ENCODE measurements around the gene GALNS.

The GALNS gene

DNA sequence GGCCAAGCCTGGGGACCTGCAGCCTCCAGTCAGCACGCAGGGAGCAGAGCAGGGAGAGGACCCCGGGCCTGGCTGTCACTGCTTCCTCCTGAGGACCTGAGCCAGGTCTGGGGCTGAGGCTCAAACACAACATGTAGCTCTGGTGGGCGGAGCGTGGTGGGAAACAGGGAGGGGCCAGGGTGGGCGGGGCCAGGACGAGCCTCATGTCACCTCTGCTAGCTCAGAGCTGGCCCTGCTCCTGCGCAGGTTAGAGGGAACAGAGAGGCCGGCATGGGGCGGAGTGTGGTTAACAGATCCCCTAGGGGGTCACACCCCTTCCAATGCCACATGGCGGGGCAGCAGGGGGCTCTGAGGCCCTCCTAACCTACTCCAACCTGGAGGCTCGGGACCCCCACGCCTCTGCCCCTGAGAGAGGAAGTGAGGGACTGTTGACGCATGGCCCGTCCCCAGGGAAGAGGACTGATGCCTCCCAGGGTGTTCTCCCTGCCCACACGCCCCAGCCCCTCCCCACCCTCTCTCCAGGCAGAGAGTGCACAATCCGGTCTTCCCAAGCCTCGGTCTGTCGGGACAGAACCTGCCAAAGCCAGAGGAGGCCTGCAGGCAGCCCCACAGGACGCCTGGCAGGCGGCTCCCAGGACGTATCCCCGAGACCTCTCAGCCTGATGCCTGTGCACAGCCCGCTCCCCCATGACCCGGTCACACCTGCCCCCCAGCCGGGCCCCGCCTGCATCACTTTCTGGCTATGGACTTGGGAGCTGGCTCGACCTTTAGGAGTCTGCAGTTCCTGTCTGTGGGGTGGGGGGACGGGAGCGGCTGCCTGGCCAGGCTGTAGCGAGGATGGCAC, 86.9 kb downstream of the GALNS start:
- H3K27ac Mint-ChIP-seq = peak overlapping the region; percentile 31
- intact Hi-C loops (cut with micrococcal nuclease) = loop anchor here (1.0 kb wide), 1 partner anchor 11 kb away; no protein-coding TSS in a partner anchor
- no peaks in the 10 kb centered on the region for H3K9me3 Mint-ChIP-seq
- H3K4me1 Mint-ChIP-seq (ENCODE audit: low read depth) = peaks cover 89% of the 10 kb centered on the region
- no peaks in the 10 kb centered on the region for H3K27me3 Mint-ChIP-seq
- no peak overlapping the region for H3K4me3 Mint-ChIP-seq
- H3K36me3 Mint-ChIP-seq (ENCODE audit: low read depth) = peaks cover 53% of the 10 kb centered on the region

DNA sequence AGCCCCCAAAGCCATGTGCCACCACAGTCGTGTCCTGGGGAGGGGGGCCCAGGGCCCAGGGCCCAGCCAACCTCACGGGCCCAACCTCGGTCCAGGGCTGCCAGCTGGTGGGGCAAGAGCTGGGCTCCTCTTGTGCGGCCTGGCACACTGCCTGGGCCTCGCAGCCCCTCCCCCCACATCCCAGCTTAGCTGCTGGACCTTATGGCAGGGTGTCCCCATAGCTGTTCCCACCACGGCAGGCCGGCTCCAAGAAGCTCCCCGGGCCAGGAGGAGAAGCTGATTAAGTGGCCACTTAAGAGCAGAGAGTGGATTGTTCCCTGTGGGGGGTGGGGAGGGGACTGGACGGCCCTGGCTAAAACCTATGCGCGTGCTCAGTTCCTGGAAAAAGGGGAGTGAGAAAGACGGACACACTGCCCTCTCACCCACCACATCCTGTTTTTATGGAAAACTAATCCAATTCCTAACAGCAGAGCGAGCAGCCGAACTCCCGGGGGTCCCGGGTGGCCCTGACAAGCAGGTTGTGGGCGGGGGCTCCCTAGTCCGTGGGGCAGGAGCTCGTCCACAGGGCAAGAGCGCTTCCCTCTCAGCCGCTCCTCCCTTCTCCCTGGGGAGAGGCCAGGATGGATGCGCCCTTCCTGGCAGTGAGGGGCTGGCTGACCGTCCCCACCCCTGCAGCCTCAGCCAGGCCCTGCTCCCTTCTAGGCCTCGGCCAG, 88.5 kb downstream of the GALNS start:
- H3K9me3 Mint-ChIP-seq = no peaks in the 10 kb centered on the region
- H3K27me3 Mint-ChIP-seq = no peaks in the 10 kb centered on the region
- peak overlapping the region; percentile 23 for H3K4me3 Mint-ChIP-seq
- intact Hi-C loops (cut with micrococcal nuclease) = no loop called here
- peak overlapping the region; percentile 69 for H3K27ac Mint-ChIP-seq
- H3K36me3 Mint-ChIP-seq (ENCODE audit: low read depth) = peaks cover 63% of the 10 kb centered on the region
- peaks cover 79% of the 10 kb centered on the region for H3K4me1 Mint-ChIP-seq (ENCODE audit: low read depth)

DNA sequence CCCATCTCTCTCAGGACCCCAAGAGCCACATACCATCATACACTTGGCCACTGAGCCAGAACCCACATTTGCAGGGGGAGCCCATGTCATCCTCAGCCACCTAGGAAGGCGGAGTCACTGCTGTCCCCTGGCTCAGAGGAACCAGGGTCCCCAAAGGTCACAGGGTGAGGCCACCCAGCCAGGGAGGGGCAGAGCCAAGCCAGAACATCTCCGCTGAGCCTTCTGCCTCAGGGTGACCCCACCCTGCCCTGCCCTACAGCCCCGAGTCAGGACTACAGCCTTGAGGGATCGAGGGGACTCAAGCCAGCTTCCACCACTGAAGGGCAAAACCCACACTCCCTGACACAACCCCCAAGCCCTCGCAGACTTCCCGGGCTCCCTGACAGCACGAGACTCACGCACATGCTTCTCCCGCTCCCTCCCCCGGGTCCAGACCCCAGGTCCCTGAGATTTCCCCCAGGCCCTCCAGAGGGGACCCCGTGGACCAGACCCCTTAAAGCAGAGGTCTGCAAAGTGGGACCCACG, 89.1 kb downstream of the GALNS start:
- H3K27me3 Mint-ChIP-seq = no peaks in the 10 kb centered on the region
- H3K9me3 Mint-ChIP-seq = no peaks in the 10 kb centered on the region
- H3K36me3 Mint-ChIP-seq (ENCODE audit: low read depth) = peaks cover 62% of the 10 kb centered on the region
- H3K4me1 Mint-ChIP-seq (ENCODE audit: low read depth) = peaks cover 75% of the 10 kb centered on the region
- intact Hi-C loops (cut with micrococcal nuclease) = no loop called here
- H3K4me3 Mint-ChIP-seq = no peak overlapping the region
- peak overlapping the region; percentile 69 for H3K27ac Mint-ChIP-seq

DNA sequence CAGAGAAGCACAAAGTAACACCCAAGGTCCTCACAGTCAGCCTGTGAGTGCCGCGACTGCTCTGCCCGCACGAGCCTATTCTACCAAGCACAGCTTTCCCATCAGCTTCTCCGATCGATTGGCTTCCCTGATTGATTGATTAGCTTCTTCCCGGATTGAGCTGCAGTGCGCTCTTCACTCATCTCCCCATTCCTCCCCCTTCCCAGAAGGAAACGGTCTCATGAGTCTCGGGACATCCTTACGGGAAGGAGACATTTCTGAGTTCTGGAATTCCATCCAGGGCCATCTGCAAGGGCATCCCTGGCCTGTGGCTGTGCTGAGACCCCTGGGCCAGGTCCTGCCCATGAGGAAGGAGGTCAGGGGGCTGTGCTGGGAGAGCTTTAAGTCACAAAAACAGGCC, 89.8 kb downstream of the GALNS start:
- H3K4me3 Mint-ChIP-seq = no peak overlapping the region
- peaks cover 74% of the 10 kb centered on the region for H3K4me1 Mint-ChIP-seq (ENCODE audit: low read depth)
- H3K36me3 Mint-ChIP-seq (ENCODE audit: low read depth) = peaks cover 62% of the 10 kb centered on the region
- no peaks in the 10 kb centered on the region for H3K9me3 Mint-ChIP-seq
- H3K27me3 Mint-ChIP-seq = no peaks in the 10 kb centered on the region
- peak overlapping the region; percentile 69 for H3K27ac Mint-ChIP-seq
- intact Hi-C loops (cut with micrococcal nuclease) = no loop called here

DNA sequence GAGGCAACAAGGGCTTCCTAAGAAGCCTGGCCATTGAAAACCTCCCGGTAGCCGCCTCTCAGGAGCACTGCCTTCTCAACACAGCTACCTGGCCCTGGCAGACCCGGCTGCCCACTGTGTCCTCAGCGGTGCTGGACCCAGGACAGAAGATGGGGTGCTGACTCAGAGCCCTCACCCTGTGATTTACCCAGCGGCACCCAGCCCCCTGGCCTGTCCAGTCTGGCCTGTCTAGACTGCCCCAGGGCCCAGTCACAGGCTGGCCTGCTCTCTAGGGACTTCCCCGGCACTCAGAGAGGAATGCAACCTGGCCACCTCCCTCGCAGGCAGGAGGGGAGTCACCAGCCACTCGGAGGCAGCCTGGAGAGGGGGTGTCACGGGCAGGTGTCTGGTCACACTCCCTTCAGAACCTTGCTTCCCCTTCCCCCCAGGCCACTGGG, 91.8 kb downstream of the GALNS start:
- Mint-ChIP-seq H3K36me3 (ENCODE audit: low read depth) (peaks cover 74% of the 10 kb centered on the region), H3K4me1 (ENCODE audit: low read depth) (peaks cover 73% of the 10 kb centered on the region), H3K4me3 (no peak overlapping the region), H3K9me3 (no peaks in the 10 kb centered on the region), H3K27ac (no peak overlapping the region), H3K27me3 (no peaks in the 10 kb centered on the region)
- intact Hi-C loops (cut with micrococcal nuclease) = no loop called here

DNA sequence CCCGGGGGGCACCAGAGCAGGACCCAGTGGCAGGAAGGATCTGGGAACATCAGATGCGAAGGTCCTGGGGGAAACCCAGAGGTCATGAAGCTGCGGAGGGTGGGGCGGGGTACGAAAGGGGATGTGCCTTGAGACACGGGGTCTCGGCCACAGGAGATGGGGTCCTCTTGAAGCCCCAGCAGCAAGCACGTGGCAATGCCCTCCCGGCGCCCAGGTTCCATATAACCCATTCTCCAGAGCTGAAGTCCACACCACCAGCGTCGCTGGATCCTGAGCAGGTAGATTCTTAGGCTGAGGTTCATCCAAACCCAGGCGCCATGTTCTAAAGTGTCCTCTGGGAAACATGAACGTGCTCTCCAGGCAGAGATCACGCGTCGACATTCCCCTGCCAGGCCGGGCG, 92.7 kb downstream of the GALNS start:
- peaks cover 73% of the 10 kb centered on the region for H3K4me1 Mint-ChIP-seq (ENCODE audit: low read depth)
- H3K9me3 Mint-ChIP-seq = no peaks in the 10 kb centered on the region
- no peak overlapping the region for H3K27ac Mint-ChIP-seq
- H3K36me3 Mint-ChIP-seq (ENCODE audit: low read depth) = peaks cover 74% of the 10 kb centered on the region
- no peak overlapping the region for H3K4me3 Mint-ChIP-seq
- H3K27me3 Mint-ChIP-seq = no peaks in the 10 kb centered on the region
- intact Hi-C loops (cut with micrococcal nuclease) = no loop called here
